ENCODE results near the gene GABRG3.

GRCh38 chr15:27324886-27325615 lies 354.1 kb downstream of the GABRG3 start:
- no peak for TF ChIP-seq CTCF (IDR thresholded peaks at IDR 0.05; ENCODE audit: insufficient read depth, low read depth, low read length)
- TF ChIP-seq EZH2 (IDR thresholded peaks at IDR 0.05; ENCODE audit: insufficient read depth, low read length), result no peak

Data from astrocyte (in vitro differentiated cells and primary cell).